G401 (cell line): ENCODE results near the gene DMRT3. TPM values are rescaled to one million over a fixed set of nuclear protein-coding genes. Genes with fewer than 3 reads are reported as not detected.
"Not testable (repeated sequence)": the region's sequence is repeated elsewhere in the genome, so short reads cannot be mapped to it uniquely, and the experiment has no call there.

Experiments used
- DNase-seq: peaks from one replicate; pipeline ENCODE4 v3.0.0-alpha.2; 2015; ENCODE audit warnings: low spot score
- in situ Hi-C: cut with HindIII; loops from 2 replicates; pipeline ENCODE4 v1.10.0; 2016; ENCODE audit warnings: low sequenced_read_pairs, mixed read lengths
- total RNA-seq: library from RNA; depleted of rRNA; stranded (reverse); fragments of >200 nt; shearing (Covaris generic); gene quantifications from 2 replicates; pipeline ENCODE4 v1.2.3, GENCODE V29; 2014

The DMRT3 gene
- total RNA-seq, 1 experiment from 2014 or later: not detected

DNA sequence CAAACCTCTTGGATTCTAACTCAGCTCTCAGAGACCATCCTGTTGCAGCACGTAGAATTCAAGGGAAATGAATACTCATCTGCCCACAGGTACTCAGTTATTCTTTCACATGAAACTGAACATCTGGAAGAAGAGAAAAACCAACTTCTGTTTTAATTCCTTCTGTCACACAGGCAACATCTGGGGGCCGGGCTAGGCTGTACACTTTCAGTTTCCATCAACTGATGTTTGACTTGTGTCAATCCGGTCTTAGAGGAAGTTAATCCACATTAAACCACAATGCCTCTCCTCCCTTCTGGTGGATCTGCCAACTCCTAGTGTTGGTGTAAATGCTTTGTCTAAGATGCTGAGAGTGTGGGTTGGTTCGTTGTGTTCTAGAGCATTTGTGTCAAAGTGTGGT lies 17.6 kb downstream of the DMRT3 start:
- no peak for DNase-seq
- in situ Hi-C loops: no loop called here

DNA sequence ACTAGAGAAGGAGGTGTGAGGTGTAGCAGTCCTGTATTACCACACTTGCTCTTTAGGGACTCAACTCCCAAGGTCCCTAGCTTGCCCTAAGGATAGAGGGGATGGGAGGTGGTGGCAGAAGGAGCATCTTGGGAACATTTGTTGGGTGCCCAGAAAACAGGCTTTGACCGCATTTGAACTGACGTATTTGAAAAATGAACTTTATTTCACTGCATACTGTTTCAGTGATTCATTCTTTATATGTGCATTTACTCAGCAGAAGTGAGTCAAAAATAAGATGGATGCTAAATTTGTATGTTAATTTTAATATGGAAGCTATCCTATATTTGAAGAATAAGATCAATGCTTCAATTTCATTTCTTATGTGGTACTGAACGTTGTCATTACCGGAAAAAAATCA lies 18.7 kb downstream of the DMRT3 start:
- no peak for DNase-seq
- in situ Hi-C loops: no loop called here

DNA sequence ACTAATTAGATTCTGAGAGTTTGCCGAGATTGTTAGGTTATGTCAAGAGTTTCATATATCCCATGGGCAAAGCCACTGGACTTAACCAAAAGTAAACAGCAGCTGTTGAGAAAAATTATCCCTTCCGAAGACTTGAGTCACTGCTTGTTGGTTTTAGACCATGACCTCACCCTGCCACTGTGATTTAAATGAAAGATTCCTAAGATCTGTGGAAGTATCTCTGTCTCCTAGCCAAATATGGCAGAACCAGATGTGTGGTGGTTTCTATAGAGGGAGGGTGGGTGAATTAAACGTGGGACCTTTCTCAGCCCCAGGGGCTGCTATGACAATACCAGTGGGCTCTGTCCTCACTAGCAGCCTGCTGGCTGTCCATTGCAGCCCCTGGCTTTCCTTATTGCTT lies 19.3 kb downstream of the DMRT3 start:
- in situ Hi-C loops: no loop called here
- no peak for DNase-seq

DNA sequence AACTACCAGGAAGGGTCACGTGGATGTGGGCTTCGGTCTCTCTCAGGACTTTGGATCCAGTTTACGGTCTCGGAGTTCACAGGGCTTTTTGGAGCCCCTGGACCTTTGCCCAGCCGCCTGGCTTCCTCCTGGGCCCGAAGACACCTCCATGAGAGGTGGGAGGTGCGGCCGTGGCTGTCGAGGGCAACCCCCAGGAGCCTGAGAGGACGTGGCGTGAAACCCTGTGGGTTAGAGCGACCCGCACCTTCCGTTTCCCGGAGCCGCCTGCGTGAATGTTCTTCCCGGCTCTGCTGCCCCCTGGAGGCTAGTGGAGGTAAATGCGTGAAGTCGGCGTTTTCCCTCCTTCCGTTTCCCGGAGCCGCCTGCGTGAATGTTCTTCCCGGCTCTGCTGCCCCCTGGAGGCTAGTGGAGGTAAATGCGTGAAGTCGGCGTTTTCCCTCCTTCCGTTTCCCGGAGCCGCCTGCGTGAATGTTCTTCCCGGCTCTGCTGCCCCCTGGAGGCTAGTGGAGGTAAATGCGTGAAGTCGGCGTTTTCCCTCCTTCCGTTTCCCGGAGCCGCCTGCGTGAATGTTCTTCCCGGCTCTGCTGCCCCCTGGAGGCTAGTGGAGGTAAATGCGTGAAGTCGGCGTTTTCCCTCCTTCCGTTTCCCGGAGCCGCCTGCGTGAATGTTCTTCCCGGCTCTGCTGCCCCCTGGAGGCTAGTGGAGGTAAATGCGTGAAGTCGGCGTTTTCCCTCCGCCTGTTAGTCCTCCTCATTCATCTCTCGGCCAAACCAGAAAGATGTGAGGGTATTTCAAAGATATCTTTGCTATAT lies 22.1 kb downstream of the DMRT3 start:
- DNase-seq: not testable (repeated sequence)

DNA sequence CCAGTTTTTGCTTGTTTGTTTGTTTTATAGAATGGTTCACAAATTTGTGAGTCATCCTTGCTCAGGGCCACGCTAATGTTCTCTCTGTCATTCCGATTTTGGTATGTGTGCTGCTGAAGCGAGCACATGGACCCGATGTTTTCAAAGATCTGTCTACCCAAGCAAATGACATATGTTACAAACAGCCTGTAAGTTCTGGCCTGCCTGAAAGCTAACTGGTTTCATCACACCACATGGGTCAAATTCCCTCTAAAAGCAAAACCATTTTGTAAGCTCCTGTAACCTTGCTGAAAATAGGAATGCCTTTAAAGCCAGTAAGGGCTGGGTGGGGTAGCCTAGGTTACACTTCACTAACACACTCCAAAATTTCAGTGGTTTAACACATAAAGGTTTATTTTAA lies 25.4 kb downstream of the DMRT3 start:
- DNase-seq: no peak
- in situ Hi-C loops: no loop called here

More for the DNA sequence above, 22.1 kb downstream of the DMRT3 start:
- in situ Hi-C loops: not testable (repeated sequence)

DNA sequence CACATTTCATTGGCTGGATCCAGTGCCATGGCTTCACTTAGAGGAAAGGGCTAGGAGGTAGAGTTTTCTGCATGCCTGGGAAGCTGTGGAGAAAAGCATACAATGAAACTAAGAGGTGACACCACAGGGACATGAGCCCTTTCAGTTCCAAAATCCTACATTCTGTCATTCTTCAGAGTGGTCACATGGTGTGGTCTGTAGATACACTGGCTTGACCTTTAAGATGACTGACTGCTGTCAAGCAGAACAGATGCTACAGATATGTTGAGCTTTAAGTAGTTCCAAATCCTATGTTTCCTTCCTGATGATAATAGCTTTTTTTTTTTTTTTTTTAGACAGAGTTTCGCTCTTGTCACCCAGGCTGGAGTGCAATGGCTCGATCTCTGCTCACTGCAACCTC lies 26.2 kb downstream of the DMRT3 start:
- DNase-seq: no peak
- in situ Hi-C loops: no loop called here

DNA sequence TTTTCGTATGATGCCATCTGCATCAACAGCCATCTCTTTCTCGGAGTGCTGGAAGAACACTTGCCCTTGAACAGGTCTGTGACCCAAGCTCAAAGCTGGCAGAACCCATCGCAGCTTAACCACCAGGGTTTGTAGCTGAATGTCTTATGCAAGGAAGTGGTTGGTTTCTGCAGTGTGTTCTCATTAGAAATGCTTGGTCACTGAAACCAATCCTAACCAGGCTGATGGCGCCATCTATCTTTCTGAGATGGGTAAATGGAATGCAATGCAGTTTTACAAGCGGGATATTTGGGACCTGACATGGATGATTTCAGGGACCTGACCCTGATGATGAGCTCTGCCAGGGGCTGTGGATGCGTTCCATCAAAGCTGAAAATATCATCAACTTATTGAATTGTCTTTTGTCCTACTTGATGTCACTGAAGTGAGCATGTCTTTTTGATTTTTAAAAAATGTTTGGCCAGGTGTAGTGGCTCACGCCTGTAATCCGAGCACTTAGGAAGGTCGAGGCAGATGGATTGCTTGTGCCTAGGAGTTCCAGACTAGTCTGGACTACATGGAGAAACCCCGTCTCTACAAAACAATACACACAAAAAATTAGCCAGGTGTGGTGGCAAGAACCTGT lies 28.7 kb downstream of the DMRT3 start:
- in situ Hi-C loops: no loop called here
- DNase-seq: peak; percentile 30

DNA sequence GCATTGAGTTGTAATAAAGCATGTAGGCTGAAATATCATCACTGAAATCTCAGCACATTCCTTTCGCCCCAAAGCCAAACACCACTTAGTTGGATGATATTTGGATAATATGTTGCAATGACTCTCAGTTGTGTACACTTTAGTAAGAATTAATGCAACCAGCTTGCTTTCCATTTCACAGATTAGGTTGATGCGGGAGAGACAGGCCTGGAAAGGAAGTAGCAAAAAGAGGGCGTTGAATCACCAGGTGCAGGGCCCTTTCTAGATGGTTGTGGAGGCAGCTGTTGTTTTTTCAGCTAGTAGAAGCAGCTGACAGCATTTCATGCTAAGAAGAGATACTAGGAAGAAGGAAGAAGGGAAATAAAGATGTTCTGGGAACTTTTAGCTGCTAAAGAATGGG lies 30.9 kb downstream of the DMRT3 start:
- no peak for DNase-seq
- in situ Hi-C loops: no loop called here

DNA sequence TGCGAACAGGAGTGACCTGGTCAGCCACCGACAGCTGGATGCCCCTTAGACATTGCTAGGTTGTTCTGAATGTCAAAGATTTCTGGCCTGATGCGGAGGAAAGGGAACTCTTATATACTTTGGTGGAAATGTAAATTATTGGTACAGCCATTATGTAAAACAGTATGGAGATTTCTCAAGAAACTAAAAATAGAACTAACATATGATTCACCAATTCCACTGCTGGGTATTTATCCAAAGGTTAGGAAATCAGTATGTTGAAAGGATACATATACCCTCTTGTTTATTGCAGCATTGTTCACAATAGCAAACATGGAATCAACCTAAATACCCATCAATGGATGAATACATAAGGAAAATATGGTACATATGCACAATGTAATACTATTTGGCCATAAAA lies 31.8 kb downstream of the DMRT3 start:
- no peak for DNase-seq
- in situ Hi-C loops: no loop called here

DNA sequence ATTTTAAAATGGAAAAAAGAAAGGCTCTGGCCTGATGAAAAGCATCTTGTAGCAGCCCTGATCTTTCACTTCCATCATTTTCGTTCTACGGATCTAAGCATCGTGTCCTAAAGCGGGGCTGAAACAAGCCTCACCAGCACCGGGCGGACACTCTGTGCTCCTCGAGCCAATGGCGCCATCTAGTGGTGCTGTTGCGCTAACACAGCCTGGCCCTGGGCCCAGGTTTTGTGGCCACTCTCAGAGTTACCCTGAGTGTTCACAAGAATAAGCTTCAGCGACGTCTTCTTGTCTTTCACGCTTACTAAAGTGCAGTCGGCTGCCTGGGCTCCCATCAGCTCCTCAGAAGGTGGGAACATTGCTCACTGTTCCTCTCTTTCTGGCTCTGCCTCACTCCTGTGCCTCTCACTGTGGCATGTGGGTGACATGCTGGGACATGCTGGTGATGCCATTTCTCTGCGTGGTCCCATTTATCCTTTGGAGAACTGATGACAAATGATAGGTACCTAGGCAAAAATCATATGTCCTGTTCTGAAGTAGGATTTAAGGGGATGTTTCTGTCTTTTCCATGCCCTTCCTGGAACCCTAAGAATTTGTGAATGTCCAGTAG lies 32.7 kb downstream of the DMRT3 start:
- peak; percentile 63 for DNase-seq
- in situ Hi-C loops: no loop called here

DNA sequence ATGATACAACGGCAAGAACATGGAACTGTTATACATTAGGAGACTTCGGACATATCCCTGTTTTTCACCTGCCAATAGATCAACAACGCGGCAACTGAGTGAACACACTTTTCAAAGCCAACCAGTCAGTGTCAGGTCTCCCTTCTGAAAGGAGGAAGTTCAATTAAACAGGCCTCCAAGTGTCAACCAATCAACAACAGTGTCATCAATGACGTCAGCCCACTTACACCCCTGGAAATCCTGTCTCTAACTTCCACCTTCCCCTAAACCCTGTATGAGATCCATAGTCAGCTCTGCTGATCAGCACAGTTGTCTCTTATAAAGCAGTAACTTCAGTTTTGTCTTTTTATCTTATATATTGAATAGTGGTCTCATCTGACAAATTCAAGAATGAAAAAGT lies 36.6 kb downstream of the DMRT3 start:
- DNase-seq: no peak
- in situ Hi-C loops: no loop called here

DNA sequence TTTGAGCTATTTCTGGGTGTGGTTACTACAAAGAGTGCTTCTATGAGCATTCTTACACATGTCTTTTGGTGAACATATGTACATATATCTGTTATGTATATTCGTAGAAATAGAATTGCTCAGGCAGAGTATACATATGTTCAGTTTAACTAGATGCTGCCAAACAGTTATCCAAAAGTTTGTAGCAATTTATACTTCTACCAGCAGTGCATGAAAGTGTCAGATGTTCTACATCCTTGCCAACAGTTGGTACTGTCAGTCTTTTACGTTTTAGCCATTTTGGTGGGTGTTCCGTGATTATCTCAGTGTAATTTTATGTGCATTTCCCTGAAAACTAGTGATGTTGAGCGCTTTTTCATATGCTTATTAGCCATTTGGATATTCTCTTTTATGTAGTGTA lies 37.8 kb downstream of the DMRT3 start:
- in situ Hi-C loops: no loop called here
- no peak for DNase-seq

DNA sequence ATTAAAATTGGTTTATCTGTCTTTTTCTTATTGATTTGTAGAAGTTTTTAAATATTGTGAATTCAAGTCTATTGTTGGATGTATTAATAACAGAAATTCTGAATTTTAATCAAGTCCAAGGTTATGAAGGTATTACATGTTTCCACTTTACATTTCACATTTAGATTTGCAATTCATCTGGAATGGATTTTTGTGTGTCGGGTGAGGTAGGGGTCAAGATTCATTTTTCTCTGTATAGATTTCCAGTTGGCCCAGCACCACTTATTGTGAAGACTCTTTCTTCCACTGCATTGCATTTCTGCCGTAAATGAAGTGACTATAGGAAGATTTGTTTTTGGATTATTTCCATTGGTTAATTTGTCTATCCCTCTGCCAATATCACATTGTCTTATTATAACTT lies 38.2 kb downstream of the DMRT3 start:
- in situ Hi-C loops: no loop called here
- no peak for DNase-seq

DNA sequence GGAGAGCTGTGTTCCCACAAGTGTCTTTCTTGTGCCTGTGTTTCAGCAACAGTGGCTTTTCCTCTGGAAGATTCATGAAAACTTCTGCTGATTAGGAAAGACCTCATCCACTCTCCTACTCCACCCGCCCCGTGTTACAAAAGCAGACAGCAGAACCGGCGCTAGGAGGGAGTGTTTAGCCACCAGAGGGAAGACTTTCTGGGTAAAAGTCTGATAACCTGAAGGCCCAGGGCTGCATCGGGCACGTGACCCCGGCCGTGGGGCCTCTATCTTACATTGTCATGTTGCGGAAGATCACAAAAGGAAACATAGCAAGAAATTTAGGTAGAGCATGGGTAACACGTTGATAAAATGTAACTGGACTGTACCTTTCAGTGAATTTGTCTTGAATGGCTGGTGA lies 41.7 kb downstream of the DMRT3 start:
- in situ Hi-C loops: no loop called here

DNA sequence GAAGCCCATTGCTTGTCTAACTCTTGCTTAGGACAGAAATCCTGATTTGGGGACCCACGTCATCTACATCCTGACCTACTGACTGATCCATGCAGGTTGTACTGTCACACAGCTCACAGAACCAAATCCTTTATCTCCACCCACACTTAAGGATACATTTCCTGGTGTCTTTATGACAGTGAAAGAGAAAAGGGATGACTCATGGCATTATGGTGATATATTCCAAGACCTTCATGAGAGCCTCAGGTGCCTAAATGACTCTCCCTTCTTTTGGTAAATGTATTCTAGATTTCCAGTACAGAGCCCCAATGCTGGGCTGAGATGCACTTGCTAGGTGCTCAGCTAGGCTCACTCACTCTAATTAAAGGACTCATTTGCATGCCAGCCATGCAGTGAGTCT lies 47.7 kb downstream of the DMRT3 start:
- in situ Hi-C loops: no loop called here
- DNase-seq: no peak

More for the DNA sequence above, 41.7 kb downstream of the DMRT3 start:
- no peak for DNase-seq

DNA sequence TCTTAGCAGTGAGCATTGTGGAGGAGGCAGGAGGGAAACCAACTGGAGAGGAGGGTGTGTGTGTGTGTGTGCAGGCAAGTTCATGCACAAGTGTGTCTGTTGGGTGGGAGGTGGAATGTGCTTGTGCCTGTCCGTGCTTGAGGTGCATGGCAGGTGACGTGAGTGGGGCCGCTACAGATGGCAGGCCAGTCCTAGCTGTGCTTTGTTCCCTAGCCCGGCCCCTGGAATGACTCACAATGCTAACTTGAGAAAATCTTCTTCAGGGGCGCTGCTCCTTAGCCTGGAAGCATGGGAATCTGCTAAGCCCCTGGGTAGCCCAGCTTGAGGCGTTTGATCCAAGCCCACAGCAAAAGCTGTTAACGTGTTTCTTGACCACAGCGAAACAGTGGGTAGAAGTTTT lies 48.7 kb downstream of the DMRT3 start:
- in situ Hi-C loops: no loop called here
- DNase-seq: no peak

DNA sequence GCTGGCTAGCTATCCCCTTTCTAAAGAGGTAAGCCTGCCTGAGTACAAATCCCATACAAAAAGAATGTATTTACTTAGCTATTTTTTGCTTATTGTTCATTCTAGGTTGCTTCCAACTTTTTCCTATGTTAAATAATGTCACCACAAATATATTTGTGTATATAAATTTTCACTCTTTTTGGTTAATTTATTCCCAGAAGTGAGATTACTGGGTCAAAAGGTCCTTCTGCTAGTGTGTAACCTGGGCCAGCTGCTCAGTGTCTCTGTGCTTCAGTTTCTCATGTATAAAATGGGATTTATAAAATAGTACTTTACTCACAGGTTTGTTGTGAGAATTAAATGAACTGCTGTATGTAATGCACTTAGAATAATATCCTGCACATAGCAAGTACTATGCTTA lies 49.8 kb downstream of the DMRT3 start:
- in situ Hi-C loops: no loop called here

DNA sequence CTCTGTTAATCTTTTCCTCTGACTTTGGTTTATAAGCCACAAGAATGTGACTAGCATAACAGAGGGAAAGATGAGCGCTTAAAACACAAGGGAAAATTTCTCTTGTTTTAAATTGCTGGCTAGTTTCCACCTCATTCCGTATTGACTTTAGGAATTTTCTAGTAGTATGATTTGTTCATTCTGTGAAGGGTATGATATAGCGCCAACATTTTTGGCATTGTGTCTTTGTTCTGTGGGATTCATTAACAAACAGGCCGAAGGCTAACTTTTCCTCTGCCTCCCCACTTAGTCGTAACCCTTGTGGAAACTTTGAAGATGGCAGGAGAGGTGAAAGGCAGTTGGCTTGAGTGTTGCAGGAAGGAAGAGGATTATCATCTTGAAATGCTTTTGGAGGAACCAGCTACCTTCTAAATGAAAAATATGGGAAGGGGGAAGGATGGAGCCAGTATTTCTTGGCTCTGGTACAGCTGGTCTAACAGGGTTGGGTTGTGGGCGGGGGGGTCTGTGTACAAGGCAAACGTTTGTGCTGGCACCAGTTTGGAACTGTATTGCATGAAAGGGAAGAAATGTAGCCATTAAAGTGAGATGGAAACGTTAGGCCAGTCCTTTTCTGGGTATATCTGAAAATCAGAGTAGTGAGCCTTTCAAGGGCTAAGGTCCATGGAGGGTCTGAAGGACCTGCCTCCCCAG lies 52.2 kb downstream of the DMRT3 start:
- in situ Hi-C loops: no loop called here
- DNase-seq: no peak

More for the DNA sequence above, 49.8 kb downstream of the DMRT3 start:
- DNase-seq: no peak

DNA sequence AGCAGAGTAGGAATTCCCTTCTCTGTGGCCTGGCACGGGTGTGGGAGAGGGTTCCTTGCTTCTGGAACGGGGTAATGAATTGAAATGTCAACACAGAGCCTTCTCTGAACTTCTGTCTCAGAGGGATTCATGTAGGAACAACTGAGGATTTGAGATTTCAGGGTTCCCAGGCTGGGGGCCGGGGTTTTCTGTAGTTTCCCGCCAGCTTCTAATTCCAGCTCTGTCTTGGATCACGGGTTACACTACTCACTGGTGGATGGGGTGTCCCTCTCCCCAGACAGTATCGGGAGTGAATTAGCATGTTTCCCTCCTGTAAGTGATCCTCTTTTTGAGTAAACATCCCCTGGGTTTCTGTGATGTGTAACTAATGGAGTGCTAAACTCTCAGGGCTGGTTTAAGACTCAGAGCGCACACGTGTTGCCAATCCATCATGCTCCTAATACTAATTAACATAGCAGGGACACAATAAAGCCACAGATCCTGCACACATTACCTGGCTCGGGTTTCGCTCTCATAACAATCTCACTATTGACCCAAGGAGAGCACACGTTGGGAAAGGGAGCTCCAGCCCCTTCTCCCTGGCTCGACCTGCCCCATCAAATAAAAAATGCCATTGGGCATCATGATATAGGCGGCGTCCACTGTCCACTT lies 55.6 kb downstream of the DMRT3 start:
- in situ Hi-C loops: no loop called here
- DNase-seq: no peak
